Suprapubic skin (tissue), 4 donors: ENCODE measurements around the gene SIPA1L3. TPM values are rescaled to one million over a fixed set of nuclear protein-coding genes. Genes with fewer than 3 reads are reported as not detected.

Experiments used
- DNase-seq, 2 donors: peaks; one replicate each; pipeline ENCODE4 v3.0.0-alpha.2; 2019; ENCODE audit warnings: low spot score in 2 of 2
- H3K27ac ChIP-seq: fragments of 200-600 bp; sonication (generic); one replicate; pipeline ENCODE4 v1.5.1; 2019
- H3K27me3 ChIP-seq: fragments of 200-600 bp; sonication (generic); one replicate; pipeline ENCODE4 v1.5.1; 2019
- H3K36me3 ChIP-seq: fragments of 200-600 bp; sonication (generic); one replicate; pipeline ENCODE4 v1.5.1; 2019
- H3K4me1 ChIP-seq: fragments of 200-600 bp; sonication (generic); one replicate; pipeline ENCODE4 v1.5.1; 2019
- H3K4me3 ChIP-seq: fragments of 200-600 bp; sonication (generic); one replicate; pipeline ENCODE4 v1.5.1; 2019; ENCODE audit warnings: mild to moderate bottlenecking
- H3K9me3 ChIP-seq: fragments of 200-600 bp; sonication (generic); one replicate; pipeline ENCODE4 v1.5.1; 2019
- EP300 ChIP-seq: sonication (generic); formaldehyde crosslinking; IDR thresholded peaks from one replicate; pipeline ENCODE4 v1.6.1; 2017; ENCODE audit warnings: antibody characterized with exemption
- POLR2A ChIP-seq, 2 donors: fragments of 450-650 bp; IDR thresholded peaks; one replicate each; pipeline ENCODE4 v1.6.1; 2017; ENCODE audit warnings: antibody characterized with exemption in 2 of 2, mild to moderate bottlenecking in 2 of 2, moderate library complexity in 2 of 2
- POLR2AphosphoS5 ChIP-seq, 3 donors: sonication (generic); formaldehyde crosslinking; IDR thresholded peaks; one replicate each; pipeline ENCODE4 v1.6.1; 2017; ENCODE audit warnings: antibody characterized with exemption in 3 of 3
- WGBS: methylation state at CpG from one replicate; pipeline ENCODE4 v1.1.5; 2018; 5-methylcytosine and 5-hydroxymethylcytosine counted together
- total RNA-seq, 4 donors: library from RNA; depleted of rRNA; stranded (reverse); fragments of >200 nt; gene quantifications; one replicate each; pipeline ENCODE4 v1.1.0, GENCODE V29; 2016
- TF ChIP-seq, protein P1 (sequence below), 2 donors: fragments of 200-600 bp in 1 of 2; fragments of 450-650 bp in 1 of 2; sonication (generic) in 1 of 2; IDR thresholded peaks; one replicate each; pipeline ENCODE4 v1.5.1; 2016 to 2019; ENCODE audit warnings: antibody characterized with exemption in 2 of 2, mild to moderate bottlenecking in 1 of 2, moderate library complexity in 1 of 2

SIPA1L3 gene
- total RNA-seq, 4 donors from 2014 or later: 52.6 to 92.1 (median 81.8) TPM

GRCh38 chr19:38152461-38153379 lies 245.7 kb downstream of the SIPA1L3 start:
- no peak overlapping the region for H3K4me3 ChIP-seq
- H3K9me3 ChIP-seq: no peaks in the 10 kb centered on the region
- peaks cover 13% of the 10 kb centered on the region for H3K4me1 ChIP-seq
- 91% methylated on average over 37 of the region's 40 CpGs for WGBS
- no peak for DNase-seq
- no peak for TF ChIP-seq POLR2A (IDR thresholded peaks at IDR 0.05)
- TF ChIP-seq EP300: no peak
- no peak for TF ChIP-seq POLR2AphosphoS5 (IDR thresholded peaks at IDR 0.05)
- TF ChIP-seq, protein P1, sequence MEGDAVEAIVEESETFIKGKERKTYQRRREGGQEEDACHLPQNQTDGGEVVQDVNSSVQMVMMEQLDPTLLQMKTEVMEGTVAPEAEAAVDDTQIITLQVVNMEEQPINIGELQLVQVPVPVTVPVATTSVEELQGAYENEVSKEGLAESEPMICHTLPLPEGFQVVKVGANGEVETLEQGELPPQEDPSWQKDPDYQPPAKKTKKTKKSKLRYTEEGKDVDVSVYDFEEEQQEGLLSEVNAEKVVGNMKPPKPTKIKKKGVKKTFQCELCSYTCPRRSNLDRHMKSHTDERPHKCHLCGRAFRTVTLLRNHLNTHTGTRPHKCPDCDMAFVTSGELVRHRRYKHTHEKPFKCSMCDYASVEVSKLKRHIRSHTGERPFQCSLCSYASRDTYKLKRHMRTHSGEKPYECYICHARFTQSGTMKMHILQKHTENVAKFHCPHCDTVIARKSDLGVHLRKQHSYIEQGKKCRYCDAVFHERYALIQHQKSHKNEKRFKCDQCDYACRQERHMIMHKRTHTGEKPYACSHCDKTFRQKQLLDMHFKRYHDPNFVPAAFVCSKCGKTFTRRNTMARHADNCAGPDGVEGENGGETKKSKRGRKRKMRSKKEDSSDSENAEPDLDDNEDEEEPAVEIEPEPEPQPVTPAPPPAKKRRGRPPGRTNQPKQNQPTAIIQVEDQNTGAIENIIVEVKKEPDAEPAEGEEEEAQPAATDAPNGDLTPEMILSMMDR (IDR thresholded peaks at IDR 0.05): no peak
- H3K36me3 ChIP-seq: peaks cover 34% of the 10 kb centered on the region
- H3K27ac ChIP-seq: no peak overlapping the region
- H3K27me3 ChIP-seq: no peaks in the 10 kb centered on the region

- Histone ChIP-seq H3K27me3 (no peaks in the 10 kb centered on the region), H3K4me3 (no peak overlapping the region), H3K36me3 (peaks cover 48% of the 10 kb centered on the region), H3K9me3 (no peaks in the 10 kb centered on the region), H3K4me1 (no peaks in the 10 kb centered on the region), H3K27ac (no peak overlapping the region)
- WGBS: 75% methylated on average over 6 of the region's 6 CpGs
- TF ChIP-seq POLR2AphosphoS5 (IDR thresholded peaks at IDR 0.05): no peak
- TF ChIP-seq, protein P1 (IDR thresholded peaks at IDR 0.05): no peak
- TF ChIP-seq POLR2A (IDR thresholded peaks at IDR 0.05): no peak
- TF ChIP-seq EP300: no peak
- no peak for DNase-seq
Measured at GRCh38 chr19:38155453-38155852, 248.4 kb downstream of the SIPA1L3 start.

DNA sequence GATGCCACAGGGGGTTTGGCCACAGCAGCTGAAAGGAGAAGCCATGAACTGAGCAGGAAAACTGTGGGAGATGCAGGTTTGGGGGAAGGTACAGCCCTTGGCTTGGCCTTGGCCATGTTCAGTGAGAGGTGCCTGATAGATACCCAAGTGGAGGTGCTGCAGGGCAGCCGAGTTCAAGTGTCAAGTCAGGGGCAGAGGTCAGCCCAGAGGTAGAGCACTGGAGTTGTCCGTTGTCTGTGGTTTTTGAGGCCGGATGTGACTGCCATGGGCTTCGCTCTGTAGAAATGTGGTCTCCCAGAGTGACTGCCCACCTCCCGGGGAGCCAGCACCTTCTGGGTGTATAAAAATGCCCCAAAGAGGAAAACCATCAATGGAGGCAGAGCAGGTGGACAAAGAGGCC lies 251.7 kb downstream of the SIPA1L3 start:
- Histone ChIP-seq H3K4me1 (no peaks in the 10 kb centered on the region), H3K4me3 (no peak overlapping the region), H3K36me3 (peaks cover 44% of the 10 kb centered on the region), H3K27me3 (no peaks in the 10 kb centered on the region), H3K27ac (no peak overlapping the region), H3K9me3 (peaks cover 4% of the 10 kb centered on the region)
- no peak for DNase-seq
- WGBS: 100% methylated on average over 3 of the region's 5 CpGs
- TF ChIP-seq, protein P1 (IDR thresholded peaks at IDR 0.05): no peak
- TF ChIP-seq POLR2AphosphoS5 (IDR thresholded peaks at IDR 0.05) (no peak), EP300 (no peak), POLR2A (IDR thresholded peaks at IDR 0.05) (no peak)

DNA sequence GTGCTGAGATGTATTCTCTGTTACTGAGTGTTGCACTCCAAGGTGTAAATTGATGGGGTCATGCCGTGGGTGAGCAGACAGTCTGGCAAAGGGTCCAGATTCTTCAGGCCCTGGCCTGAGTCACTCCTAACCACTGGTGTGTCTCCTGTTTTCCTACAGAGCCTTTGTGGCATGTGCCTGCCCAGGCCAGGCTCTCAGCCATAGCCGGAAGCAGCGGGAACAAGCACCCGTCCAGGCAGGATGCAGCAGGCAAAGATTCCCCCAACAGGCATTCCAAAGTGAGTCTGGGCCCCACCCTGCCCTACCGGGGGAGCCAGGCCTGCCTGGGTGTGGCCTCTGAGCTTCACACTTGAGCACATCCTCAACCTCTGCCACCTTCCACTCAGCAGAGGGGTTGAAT lies 255.1 kb downstream of the SIPA1L3 start:
- no peak overlapping the region for H3K4me3 ChIP-seq
- H3K9me3 ChIP-seq: peaks cover 4% of the 10 kb centered on the region
- no peak overlapping the region for H3K27ac ChIP-seq
- H3K36me3 ChIP-seq: peaks cover 68% of the 10 kb centered on the region
- 52% methylated on average over 3 of the region's 5 CpGs for WGBS
- no peaks in the 10 kb centered on the region for H3K27me3 ChIP-seq
- H3K4me1 ChIP-seq: no peaks in the 10 kb centered on the region
- TF ChIP-seq POLR2A (IDR thresholded peaks at IDR 0.05): no peak
- TF ChIP-seq, protein P1 (IDR thresholded peaks at IDR 0.05): no peak
- no peak for TF ChIP-seq EP300
- no peak for TF ChIP-seq POLR2AphosphoS5 (IDR thresholded peaks at IDR 0.05)
- DNase-seq: no peak

DNA sequence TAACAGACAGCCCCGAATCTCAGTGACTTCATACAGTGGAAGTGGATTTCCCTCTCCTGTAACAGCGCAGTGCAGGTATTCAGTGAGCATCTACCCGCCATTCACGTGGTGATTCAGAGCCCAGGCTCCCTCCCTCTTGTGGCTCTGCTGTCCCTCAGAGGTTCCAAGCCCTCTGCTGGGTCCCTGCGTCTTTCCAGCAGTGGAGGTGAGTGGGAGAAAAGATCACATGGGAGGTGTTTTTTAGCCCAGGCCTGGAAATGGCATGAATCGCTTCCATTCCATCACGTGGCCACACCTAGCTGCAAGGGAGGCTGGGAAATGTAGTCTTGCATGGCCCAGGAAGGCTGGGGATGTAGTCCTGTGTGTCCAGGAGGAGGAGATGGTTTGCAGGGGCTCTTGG lies 255.6 kb downstream of the SIPA1L3 start:
- DNase-seq: no peak
- no peak for TF ChIP-seq POLR2A (IDR thresholded peaks at IDR 0.05)
- TF ChIP-seq EP300: no peak
- TF ChIP-seq, protein P1 (IDR thresholded peaks at IDR 0.05): no peak
- TF ChIP-seq POLR2AphosphoS5 (IDR thresholded peaks at IDR 0.05): no peak
- Histone ChIP-seq H3K4me1 (no peaks in the 10 kb centered on the region), H3K36me3 (peaks cover 74% of the 10 kb centered on the region), H3K9me3 (peaks cover 4% of the 10 kb centered on the region), H3K27ac (no peak overlapping the region), H3K4me3 (no peak overlapping the region), H3K27me3 (no peaks in the 10 kb centered on the region)
- 97% methylated on average over 6 of the region's 7 CpGs for whole genome bisulfite sequencing
